CD4-positive, alpha-beta T cell treated with Interferon gamma for 1 hour (primary cell): ENCODE data around the gene SMIM20.

Experiments
- DNase-seq: peaks from one replicate; pipeline ENCODE4 v3.0.0-alpha.2; 2020

The SMIM20 gene

DNA sequence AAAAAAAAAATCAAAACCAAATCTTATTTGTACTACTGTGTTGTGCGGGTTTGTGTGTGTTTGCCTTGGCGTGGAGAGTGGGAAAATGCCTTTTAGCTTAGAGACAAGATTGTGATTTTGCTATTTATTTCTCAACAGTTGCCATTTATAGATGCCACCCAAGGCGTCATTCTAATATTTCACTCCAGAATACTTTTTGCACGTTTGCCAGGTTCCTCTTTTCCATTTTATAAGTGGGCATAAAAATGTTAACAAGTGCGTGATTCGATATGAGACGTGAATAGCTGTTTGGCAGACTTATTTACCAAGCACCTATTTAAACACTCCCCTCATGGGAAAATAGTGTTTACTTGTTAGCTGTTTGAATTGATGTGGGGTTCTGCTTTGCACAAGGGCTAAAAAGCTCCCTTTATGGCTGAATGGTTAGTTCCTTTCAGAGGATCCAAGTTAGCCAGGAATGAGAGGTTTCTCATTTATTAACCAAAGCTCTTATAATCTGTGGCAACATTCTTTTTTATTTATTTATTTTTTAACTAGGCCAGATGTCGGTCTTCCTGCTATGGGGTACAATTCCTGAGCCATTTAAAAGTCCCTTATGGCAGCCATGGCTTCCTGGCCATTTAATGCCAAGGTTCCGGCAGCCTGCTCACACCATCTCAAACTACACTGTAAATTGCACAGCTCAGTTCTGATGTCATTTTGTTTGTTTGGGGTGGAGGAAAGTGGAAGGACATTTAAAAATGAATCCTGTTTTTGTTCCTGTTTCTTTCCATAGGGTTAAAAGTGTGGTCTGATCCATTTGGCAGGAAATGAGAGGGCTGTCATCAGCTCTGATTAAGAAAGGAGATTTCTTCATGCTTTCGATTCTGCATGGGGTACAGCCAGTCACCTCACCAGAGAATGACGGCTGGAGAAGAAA lies 14.6 kb downstream of the SMIM20 start:
- DNase-seq: no peak

- no peak for DNase-seq
Measured at GRCh38 chr4:25929298-25929686, 15.3 kb downstream of the SMIM20 start.

DNA sequence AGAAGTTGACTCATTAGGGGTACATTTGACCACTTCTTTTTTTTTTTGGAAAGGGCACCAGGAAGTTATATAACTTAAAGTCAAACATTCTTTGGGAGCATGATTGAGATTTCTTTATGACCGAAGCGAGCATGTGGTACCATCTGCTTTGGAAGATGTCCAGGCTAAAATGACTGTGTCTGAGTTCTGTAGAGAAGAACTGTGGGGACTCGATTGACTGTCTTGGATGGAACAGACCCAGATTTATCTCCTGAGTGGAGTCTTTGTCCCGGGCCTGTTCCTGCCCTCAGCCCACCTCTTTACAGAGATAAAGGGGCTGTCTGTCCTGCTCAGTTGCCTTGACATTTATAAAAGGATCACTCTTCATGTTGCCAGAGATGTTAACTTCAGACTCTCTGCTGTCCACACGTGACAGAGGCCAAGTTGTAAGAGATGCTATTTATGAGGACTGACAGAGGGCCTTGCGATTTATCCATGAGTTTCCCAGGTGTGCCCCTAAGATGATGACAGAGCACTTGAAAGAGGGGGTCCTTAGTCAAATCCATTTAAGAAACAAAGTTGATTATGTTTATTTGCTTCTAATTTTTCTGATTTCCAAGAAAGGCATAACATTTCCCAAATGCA lies 16.8 kb downstream of the SMIM20 start:
- DNase-seq: no peak

DNA sequence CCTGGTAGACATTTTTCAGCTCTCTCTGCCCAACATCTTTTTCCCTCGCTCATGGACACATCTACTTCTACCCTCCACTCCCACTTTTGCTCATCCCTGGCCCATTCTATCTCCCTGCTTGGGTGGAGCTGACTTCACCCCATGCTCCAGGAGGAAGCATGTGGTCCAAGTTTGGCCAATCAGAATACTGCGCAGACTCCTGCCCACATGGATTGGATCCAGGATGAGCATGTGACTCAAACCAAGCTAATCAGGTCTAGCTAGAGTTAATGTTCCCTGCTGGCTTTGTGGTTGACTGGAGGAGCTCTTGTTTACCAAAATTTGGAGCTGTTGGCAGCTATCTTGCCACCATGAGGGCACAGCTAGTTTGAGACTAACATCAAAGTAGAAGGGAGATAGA lies 22.7 kb downstream of the SMIM20 start:
- DNase-seq: no peak

DNA sequence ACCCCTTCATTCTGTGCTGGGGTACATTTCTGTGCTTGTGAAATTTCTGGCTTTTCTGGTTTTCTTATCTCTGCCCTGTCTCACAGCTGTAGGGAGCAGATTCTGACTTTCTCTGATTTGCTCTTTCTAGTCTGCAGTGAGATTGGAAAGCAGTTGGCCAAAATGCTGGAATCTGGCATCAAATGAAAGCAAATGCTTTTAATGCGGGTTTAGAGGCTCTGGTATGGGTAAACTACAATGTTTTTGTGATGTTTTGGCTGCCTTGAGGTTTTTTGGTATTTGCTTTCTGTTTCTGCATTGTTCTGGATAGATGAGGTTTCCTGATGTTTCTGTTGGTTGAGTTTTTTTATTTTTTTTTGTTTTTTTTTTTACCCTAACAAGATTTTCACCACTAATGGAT lies 23.8 kb downstream of the SMIM20 start:
- DNase-seq: no peak

- no peak for DNase-seq
Measured at GRCh38 chr4:25938366-25938765, 24.3 kb downstream of the SMIM20 start.

DNA sequence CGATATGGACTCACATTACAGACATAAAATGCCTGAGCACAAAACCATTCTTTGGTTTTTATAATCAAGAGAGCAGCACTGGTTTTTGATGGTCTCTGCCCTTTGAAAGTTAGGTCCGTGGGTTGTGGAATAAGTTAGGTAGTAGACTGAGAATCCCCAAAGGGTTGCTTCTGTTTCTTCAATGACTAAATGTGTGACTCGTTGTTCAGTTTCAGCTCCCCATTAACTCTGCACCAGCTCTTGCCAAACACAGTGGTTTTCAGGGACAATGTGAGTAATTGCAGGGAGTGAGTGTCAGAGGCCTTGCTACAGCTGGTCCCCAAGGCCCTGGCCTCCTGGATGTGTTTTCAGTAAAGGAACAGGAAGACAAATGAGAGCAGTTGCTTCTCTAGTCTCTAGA lies 24.8 kb downstream of the SMIM20 start:
- DNase-seq: no peak

GRCh38 chr4:25939330-25939729 lies 25.3 kb downstream of the SMIM20 start:
- DNase-seq: no peak

DNA sequence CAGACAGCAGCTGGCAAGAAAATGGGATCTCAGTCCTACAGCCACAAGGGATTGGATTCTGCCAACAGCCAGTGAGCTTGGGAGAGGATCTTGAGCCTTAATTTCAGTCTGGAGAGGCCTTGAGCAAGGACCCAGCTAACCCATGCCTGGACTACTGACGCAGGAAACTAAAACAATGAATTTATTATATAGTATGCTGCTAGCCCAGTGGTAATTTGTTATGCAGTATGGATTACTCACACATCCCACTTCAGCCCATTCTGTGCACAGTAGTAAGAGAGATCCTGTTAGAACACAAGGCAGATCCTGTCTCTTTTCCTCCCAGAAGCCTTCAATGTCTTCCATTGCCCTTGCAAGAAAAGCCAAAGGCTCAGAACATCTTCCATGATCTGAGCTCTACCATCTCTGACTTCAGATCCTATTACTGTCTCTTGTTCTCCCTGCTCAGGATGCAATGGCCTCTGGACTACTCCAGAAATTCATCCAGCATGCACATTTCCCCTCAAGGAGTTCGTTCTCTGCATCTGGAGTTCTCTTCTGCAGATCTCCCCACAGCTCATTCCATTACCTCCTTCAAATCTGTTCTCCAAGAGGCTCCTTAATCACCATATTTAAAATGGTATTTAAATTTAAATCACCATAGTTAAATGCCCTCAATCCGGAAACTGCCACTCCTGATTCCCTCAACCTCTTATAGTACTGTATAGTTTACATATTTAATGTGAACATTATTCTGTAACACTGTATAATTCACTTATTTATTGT lies 27.6 kb downstream of the SMIM20 start:
- DNase-seq: no peak

- no peak for DNase-seq
Measured at GRCh38 chr4:25943312-25943711, 29.3 kb downstream of the SMIM20 start.

- no peak for DNase-seq
Measured at GRCh38 chr4:25943805-25944204, 29.8 kb downstream of the SMIM20 start.

- DNase-seq: no peak
Measured at GRCh38 chr4:25948051-25948450, 34.0 kb downstream of the SMIM20 start.

DNA sequence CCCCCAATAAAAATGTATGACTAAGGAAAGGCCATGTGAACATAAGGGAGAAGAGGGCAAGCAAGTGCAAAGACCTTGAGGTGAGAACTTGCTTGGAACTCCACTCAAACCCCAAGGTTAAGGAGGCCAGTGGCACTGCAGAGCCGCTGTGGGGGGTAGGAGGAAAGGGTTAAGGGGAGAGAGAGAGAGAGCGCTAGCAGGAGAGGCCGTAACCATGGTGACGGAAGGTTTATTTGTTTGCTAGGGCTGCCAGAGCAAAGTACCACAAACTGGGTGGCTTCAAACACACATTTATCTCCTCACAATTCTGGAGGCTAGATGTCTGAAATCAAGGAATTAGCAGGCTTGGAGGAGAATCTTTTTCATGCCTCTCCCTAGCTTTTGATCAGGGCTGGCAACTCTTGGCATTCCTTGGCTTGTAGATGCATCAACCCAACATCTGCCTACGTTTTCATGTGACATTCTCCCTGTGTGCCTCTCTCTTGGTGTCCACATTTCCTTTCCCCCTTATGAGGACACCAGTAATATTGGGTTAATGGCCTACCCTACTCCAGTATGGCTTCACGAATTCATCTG lies 35.2 kb downstream of the SMIM20 start:
- DNase-seq: no peak

GRCh38 chr4:25949994-25950393 lies 36.0 kb downstream of the SMIM20 start:
- no peak for DNase-seq

DNA sequence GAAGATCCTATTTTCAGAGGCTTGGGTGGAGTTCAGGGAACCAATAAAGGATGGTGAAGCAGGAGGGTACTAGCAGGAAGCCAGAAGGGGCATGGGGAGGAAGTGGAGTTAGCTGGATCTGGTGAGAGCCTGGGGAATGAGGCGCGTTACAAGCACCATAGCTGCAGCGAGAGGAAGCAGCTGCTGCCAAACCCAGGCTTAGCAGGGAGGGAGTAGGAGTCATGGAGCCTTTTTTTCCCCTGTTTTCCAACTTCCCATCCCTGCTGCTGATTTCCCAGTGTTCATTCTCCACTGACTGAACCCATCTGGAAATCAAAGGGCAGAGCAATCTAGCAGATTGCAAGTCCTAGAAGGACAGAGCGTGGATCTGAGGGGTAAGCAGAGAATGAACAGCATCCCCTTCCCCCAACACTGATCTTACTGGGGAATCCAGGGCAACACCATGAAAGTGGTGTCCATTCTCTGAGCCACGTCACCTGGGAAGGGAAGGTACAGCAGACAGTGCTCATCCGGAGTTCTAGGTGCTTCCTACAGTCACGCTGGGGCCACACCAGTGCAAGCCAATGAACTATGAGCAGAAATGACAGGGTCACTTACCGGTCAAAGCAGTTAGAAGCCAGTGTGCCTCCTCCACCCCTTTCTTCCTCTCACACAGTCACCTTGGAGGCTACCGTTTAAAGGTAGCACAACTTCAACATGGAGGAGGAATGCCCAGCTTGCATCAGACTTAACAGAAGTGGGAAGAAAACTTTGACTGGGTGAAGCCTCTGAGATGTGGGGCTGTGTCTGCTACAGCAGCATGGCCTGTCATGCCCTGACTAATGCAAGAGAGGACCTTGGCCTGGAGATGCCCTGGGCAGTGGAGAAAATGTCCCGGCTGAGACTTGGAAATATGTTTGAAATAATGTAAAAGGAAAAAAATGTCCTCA lies 36.7 kb downstream of the SMIM20 start:
- no peak for DNase-seq

DNA sequence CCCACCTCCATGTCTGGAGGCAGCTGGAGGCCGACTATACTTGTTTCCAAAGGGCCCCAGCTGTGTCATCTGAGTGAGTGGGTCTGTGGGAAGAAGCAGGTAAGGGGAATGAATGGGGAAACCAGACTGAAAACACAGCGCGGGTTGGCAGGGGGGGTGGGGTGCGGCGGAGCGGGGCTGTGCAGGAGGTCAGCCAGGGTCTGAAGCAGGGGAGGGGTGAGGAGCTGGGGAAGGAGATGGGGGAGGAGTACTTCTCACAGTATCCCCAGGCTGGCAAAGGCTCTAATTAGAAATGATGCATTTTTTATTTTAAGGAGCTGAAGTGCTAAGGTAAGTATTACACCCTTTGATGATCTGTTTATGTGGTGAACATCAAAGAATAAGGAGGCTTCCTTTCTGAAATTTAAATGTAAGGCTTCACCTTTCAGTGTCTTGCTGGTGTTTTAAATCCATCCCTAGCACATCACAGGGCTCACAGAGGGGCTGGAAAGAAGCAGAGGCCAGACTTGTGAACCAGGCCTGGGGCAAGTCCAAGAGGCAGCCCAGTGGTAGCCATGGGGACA lies 37.5 kb downstream of the SMIM20 start:
- DNase-seq: no peak

DNA sequence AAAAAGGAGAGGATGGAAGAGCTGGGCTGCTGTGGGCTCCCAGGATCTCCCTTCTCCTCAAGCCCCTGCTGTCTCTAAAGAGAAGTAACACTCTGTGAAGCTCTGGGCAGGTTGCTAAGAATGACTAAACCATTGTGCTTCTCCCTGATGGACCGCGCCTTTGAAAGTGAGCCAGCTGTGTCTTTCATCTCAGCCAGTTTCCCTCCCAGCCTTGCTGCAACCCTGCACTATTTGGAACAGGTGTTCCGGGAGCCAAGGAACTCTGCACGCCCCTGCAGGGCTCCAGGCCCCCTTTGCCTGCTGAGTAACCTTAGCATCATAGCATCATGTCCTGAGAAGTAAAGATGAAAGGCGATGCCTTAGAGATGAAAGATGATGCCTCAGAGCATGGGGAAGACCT lies 39.7 kb downstream of the SMIM20 start:
- DNase-seq: no peak

DNA sequence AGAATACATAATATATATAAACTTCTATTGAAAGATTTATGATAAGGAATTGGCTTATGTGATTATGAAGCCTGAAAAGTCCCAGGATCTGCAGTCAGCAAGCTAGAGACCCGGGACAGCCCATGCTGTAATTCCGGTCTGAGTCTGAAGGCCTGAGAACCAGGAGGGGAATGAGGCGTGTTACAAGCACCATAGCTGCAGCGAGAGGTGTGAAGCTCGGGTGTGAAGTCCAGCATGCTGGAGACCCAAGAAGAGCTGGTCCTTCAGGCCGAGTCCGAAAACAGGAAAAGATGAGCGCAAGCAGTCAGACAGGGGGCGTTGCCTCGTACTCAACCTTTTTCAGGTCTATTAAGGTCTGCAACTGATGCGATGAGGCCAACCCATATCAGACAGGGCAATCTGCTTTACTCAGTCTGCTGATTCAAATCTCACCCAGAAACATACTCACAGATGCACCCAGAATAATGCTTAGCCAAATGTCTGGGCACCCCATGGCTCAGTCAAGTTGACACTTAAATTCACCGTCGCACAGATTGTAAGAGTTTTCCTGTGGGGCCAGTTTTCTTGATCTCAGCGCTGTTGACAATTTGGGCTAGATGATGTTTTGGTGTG lies 40.4 kb downstream of the SMIM20 start:
- DNase-seq: no peak

- no peak for DNase-seq
Measured at GRCh38 chr4:25955705-25956104, 41.7 kb downstream of the SMIM20 start.

DNA sequence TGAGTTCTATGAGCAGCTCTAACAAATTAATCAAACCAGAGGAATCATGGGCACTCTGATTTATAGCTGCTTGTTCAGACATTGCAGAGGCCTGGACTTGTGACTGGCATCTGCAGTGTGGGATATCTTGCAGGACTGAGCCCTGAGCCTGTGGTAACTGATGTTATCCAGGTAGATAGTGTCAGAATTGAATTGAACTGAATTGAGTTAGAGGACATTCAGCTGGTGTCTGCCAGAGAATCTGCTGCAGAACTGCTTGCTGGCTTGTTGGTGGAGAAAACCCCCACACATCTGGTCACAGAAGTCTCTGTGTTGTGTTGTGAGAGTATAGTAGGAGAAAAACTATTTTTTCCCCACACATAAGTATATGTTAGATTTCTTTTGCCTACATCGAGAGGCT lies 42.2 kb downstream of the SMIM20 start:
- DNase-seq: no peak

- no peak for DNase-seq
Measured at GRCh38 chr4:25958110-25958509, 44.1 kb downstream of the SMIM20 start.
